Ramos (cell line): ENCODE data around the gene C12orf57.

ENCODE experiments used
- in situ Hi-C: fragments of 300-500 bp; cut with MboI; formaldehyde crosslinking; loops from one replicate; pipeline ENCODE4 v1.14.3; 2022; ENCODE audit warnings: low sequenced_read_pairs; ENCODE audit not compliant: unreplicated experiment

C12orf57 gene

DNA sequence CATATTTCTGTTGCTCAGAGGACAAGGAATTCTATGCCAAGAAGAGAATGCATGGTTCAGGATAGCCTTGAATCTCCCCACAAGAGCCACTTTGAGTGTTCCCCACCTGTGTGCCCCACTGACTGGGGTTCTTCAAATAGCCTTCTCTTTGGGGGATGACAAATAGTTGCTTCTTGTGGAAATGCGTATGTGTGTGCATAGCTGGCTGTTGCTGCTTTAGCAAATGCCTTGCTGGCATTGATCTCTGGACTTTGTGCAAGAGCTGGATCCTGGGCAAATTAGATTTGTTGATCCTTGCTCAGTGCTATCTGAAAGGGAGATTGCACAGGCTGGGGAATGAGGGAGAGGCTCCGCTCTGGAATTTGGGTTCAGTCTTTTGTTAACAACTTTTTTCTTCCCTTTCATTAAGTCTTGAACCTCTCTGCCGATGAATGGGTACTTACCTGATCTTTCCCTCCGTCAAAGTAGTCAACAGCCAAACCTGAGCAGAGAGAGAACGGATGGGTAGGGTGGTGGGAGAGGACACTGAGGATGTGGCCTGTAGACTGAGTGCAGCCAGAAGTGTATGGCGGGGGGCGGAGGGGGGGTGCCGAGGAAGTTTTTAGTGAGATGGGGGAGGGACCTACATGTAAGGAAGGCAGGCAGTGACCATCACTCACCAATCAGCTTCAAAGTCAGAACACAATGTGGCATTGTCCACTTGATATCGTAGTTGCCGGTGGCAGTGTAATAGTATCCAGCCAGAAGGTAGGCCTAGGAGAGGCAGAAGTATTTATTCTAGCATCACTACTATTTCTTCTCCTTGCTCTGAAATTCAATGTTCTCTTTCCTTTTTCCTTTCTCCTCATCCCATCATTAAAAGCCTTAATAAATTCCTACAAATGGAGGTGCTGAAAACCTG lies 37.6 kb downstream of the C12orf57 start:
- in situ Hi-C loops: no loop called here

DNA sequence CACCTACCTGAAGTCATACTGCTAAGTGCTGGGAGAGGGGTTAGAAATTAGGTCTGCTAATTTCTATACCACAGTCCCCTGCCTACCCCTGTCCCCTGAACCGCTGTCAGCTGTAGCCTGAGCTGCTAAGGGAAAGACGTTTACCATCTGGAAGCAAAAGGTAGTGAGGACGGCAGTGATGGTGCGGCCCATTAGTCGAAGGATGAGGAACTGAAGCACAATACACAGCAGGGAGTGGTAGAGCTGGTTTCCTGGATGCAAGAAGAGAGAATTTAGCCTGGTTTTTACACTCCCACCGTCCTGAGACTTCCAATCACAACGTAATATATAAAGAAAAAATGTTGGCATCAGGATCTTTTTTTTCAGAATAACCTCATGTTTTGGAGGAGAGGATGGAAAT lies 38.7 kb downstream of the C12orf57 start:
- in situ Hi-C loops: no loop called here

DNA sequence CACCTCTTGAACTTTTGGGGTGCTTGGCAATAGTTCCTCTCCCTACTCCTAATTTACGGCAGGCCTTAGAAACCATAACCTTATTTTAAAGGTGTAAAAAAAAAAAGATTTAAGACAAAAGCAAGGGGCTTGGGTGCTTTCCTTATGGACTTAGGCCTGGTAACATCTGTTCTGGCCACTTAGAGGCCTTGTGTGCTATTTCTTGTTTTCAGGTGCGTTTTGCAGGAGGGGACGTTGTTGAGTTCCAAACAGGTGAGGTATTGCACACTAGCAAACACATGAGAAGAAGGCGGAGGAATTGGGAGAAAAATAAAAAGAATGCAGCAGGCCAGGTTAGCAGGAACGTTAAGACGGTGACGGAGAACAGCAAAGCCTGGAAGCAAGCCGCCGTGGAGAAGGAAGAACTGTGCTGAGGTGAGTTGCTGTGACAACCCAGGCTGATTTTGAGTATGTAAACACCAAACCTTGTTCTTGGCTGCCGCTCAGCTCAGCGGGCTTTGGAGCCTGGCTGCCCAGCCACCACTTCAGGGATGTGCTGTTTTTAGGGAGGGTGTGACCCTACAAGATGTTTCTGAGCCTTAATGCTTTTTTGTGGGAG lies 44.2 kb downstream of the C12orf57 start:
- in situ Hi-C loops: no loop called here
